A549 treated with CORT108297 at 1 μM for 4 hours (cell line): ENCODE results near the gene CDADC1. TPM values are rescaled to one million over a fixed set of nuclear protein-coding genes. Genes with fewer than 3 reads are reported as not detected.

Experiments used
- total RNA-seq: library from RNA; stranded (reverse); fragments of 200-300 nt; extraction: Qiagen RNA extraction; gene quantifications from 5 replicates; pipeline ENCODE4 v1.2.3, GENCODE V29; 2022

CDADC1 gene
- 7.1 to 8.7 TPM (median 8.3 TPM) in 5 replicates for total RNA-seq

DNA sequence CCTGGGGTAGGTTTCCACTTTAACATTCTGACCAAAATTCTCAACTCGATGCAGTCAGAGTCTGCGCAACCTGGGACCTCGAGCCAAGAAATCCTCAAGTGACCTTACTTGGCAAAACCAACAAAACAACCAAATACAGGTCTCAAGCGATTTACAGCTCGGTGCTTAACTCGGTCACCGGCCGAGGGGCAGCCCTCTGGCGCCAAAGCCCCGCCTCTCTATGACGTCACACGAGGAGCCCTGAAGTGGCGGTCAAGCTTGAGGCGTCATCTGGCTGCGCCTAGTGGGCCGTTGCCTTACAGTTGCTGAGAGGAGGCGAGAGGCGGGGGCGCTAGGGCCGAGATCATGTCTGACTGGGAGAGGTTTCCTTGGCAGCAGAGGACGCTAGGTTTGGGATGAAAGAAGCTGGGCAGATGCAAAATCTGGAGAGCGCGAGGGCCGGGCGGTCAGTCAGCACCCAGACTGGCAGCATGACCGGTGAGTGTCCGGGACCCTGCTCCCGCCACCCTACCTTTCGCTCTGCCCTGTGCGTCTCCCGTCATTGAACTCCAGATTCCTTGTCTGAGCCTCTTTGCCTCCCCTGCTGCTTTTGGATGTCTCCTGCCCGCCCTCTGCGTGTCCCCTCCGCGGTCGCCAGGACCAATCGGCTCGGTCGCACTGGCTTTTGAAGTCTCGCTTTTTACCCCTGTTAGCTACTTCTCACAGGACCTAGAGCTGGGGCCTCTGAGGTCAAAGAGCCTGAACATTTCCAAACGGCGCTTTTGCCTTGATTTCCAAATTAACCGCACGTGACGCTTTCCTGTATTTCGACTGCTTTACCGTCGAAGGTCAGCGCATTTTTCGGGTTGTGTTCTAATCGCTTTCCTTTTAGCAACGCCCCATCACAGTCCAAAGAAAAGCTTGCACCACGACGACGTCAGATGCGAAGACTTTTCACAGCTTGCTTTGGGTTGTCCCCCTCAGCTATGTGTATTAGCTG, at the start of gene CDADC1:
TSS of gene CDADC1 (plus strand) at position 283 of the 979 bp plus-strand sequence. CDS start at position 396, 113 bp downstream.

DNA sequence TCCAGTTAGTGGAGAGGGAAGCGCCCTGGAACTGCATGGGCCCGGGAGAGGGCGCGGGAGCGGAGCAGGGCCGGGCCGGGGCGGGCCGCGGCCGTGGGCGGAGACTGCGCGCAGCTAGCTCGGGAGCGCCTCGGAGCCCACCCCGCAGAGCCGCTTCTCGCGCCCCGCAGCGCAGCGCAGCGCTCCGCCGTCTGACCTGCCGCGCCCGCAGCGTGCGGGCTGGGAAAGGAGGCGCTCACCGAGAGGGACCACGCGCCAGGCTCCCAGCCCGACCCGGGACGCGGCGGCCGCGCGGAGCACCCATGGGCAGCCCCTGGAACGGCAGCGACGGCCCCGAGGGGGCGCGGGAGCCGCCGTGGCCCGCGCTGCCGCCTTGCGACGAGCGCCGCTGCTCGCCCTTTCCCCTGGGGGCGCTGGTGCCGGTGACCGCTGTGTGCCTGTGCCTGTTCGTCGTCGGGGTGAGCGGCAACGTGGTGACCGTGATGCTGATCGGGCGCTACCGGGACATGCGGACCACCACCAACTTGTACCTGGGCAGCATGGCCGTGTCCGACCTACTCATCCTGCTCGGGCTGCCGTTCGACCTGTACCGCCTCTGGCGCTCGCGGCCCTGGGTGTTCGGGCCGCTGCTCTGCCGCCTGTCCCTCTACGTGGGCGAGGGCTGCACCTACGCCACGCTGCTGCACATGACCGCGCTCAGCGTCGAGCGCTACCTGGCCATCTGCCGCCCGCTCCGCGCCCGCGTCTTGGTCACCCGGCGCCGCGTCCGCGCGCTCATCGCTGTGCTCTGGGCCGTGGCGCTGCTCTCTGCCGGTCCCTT, 27.5 kb upstream of the CDADC1 start, which contains the start of gene MLNR:
TSS of gene MLNR (plus strand) at position 303 of the 820 bp plus-strand sequence. CDS start at position 303, 0 bp downstream.

Other genes with a start within 250 kb of the CDADC1 start
- 0.45 to 0.70 TPM (median 0.50 TPM) in 5 replicates for gene MLNR, start 27.6 kb upstream of the CDADC1 start, total RNA-seq
- 1.7 to 2.1 TPM (median 1.9 TPM) in 5 replicates for gene CAB39L, start 196.1 kb downstream of the CDADC1 start, total RNA-seq
- gene SETDB2, start 196.3 kb downstream of the CDADC1 start, total RNA-seq: 1.6 to 2.4 TPM (median 1.8 TPM) in 5 replicates
- 6.5 to 7.5 TPM (median 7.2 TPM) in 5 replicates for gene PHF11, start 248.0 kb downstream of the CDADC1 start, total RNA-seq